Erythroblast (primary cell): ENCODE results near the gene KIR2DL4.
"Not testable (repeated sequence)": the region's sequence is repeated elsewhere in the genome, so short reads cannot be mapped to it uniquely, and the experiment has no call there.

Experiments used
- DNase-seq, 2 experiments: peaks; one replicate each; lab custom pipeline; 2025; lab: John Stamatoyannopoulos, UW
- GATA1 ChIP-seq: IDR thresholded peaks from 2 replicates; pipeline ENCODE4 v1.6.1; 2011; ENCODE audit warnings: low read depth, mild to moderate bottlenecking, control low read depth, low read length, moderate library complexity
- POLR2A ChIP-seq: IDR thresholded peaks from 2 replicates; pipeline ENCODE4 v1.6.1; 2011; ENCODE audit warnings: mild to moderate bottlenecking, low read length

The KIR2DL4 gene

DNA sequence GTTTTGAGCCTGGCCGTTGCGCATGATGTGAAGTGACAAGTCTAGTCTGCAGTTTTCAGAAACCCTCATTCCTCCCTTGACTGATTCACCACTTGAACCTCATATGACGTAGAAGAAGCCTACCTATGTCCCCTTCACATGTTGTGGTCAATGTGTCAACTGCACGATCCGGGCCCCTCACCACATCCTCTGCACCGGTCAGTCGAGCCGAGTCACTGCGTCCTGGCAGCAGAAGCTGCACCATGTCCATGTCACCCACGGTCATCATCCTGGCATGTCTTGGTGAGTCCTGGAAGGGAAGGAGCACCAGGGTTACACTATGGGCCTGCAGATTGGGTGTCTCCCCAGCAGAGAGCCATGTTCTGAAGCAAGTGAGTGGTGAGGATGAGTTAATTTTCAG lies at the start of gene KIR2DL4:
Gene KIR2DL4, plus strand, starts transcription at position 201 of the 400 bp plus-strand sequence. Its CDS starts 42 bp downstream, at position 243.
- TF ChIP-seq GATA1 (no peak), POLR2A (no peak)
- DNase-seq, result no peak

DNA sequence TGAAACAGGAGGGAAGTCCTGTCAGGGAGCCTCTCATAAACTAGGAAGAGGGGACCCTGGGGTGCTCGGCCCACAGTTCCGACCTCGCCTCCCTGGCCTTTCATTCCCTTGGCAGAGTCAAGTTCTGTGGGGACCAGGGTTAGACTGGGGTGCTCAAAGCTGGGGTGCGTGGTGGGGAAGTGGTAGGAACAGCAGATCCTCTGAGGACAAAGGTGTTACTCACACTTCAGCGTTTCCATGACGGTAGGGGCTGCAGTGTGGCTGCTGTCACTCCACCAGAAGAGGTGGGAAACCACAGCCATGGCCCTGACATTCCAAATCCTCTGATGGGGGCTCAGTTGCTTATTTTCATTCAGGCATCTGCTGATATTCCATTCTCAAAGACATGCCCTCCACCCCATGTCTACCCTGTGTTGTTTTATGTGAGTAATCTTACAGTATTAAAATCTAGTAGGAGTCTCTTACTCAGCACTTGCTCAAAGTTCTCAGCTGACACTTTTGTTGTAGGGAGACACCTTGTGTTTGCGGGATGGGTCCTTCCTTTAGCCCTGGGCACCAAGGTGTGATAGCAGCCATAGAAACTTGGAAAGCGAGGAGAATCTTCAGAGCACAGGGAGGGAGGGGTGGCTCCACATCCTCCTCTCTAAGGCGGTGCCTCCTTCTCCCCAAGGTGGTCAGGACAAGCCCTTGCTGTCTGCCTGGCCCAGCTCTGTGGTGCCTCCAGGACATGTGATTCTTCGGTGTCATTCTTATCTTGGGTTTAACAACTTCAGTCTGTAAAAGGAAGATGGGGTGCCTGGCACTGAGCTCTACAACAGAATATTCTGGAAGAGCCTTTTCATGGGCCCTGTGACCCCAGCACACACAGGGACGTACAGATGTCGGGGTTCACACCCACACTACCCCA lies 47.0 kb upstream of the KIR2DL4 start:
- not testable (repeated sequence) for DNase-seq

DNA sequence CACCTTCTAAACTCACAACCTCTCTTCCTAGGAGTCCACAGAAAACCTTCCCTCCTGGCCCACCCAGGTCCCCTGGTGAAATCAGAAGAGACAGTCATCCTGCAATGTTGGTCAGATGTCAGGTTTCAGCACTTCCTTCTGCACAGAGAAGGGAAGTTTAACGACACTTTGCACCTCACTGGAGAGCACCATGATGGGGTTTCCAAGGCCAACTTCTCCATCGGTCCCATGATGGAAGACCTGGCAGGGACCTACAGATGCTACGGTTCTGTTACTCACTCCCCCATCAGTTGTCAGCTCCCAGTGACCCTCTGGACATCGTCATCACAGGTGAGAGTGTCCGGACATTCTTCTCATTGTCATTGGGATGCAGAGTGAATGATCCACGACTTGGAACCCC lies 44.8 kb upstream of the KIR2DL4 start:
- DNase-seq, result not testable (repeated sequence)

DNA sequence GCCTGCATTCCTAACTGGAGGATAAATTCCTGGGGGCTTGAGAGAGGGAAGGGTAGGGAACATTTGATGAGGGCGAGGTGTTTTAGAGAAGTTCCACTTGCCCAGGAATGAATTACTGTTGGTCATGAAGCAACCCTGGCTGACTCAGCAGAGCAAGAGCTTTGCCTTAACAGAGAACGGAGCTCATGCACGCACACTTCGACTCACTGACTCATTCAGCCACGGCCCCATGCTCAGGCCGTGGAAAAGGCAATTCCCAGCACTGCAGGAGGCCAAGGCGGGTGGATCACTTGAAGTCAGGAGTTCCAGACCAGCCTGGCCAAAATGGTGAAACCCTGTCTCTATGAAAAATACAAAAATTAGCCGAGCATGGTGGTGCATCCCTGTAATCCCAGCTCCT lies 39.2 kb upstream of the KIR2DL4 start:
- DNase-seq, result not testable (repeated sequence)

DNA sequence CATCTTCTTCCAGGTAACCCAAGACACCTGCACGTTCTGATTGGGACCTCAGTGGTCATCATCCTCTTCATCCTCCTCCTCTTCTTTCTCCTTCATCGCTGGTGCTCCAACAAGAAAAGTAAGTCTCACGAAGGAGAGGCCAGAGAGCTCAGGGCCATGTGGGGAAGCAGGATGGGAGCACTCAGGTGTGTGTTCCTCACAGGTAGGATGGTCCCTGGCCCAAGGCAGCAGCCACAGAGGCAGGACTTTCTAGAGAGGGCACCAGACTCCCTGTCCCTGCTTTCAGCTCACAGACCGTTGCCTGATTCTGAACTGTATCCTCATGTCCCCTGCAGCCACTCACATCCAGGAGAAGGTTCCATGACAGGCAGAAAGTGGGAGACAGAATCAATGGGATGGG lies 36.9 kb upstream of the KIR2DL4 start:
- DNase-seq, result not testable (repeated sequence)

DNA sequence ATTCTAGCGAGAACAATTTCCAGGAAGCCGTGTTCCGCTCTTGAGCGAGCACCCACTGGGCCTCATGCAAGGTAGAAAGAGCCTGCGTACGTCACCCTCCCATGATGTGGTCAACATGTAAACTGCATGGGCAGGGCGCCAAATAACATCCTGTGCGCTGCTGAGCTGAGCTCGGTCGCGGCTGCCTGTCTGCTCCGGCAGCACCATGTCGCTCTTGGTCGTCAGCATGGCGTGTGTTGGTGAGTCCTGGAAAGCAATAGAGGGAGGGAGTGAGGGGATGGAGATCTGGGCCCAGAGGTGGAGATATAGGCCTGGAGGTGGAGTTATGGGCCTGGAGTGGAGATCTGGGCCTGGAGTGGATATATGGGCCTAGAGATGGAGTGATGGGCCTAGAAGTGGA lies 33.8 kb upstream of the KIR2DL4 start, which contains the start of gene KIR2DL1:
Gene KIR2DL1, plus strand, starts transcription at position 148 of the 400 bp plus-strand sequence. Its CDS starts 58 bp downstream, at position 206.
- not testable (repeated sequence) for DNase-seq

DNA sequence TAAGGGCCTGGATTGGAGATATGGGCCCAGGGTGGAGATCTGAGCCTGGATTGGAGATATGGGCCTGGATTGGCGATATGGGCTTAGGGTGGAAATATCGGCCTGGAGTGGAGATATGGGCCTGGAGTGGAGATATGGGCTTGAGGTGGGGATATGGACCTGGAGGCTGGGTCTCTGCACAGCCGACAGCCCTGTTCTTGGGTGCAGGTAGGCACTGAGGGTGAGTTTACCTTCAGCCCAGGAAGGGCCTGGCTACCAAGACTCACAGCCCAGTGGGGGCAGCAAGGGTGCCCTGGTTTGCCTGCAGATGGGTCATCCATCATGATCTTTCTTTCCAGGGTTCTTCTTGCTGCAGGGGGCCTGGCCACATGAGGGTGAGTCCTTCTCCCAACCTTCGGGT lies 32.9 kb upstream of the KIR2DL4 start:
- DNase-seq, result not testable (repeated sequence)

DNA sequence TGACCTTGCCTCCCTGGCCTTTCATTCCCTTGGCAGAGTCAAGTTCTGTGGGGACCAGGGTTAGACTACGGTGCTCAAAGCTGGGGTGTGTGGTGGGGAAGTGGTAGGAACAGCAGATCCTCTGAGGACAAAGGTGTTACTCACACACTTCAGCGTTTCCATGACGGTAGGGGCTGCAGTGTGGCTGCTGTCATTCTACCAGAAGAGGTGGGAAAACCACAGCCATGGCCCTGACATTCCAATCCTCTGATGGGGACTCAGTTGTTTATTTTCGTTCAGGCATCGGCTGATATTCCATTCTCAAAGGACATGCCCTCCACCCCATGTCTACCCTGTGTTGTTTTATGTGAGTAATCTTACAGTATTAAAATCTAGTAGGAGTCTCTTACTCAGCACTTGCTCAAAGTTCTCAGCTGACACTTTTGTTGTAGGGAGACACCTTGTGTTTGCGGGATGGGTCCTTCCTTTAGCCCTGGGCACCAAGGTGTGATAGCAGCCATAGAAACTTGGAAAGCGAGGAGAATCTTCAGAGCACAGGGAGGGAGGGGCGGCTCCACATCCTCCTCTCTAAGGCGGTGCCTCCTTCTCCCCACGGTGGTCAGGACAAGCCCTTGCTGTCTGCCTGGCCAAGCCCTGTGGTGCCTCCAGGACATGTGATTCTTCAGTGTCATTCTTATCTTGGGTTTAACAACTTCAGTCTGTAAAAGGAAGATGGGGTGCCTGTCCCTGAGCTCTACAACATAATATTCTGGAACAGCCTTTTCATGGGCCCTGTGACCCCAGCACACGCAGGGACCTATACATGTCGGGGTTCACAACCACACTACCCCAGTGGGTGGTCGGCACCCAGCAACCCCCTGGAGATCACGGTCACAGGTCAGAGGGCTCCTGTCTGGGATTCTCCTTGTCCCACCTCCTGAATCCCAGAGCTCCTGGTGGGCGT lies 32.1 kb upstream of the KIR2DL4 start:
- not testable (repeated sequence) for DNase-seq

DNA sequence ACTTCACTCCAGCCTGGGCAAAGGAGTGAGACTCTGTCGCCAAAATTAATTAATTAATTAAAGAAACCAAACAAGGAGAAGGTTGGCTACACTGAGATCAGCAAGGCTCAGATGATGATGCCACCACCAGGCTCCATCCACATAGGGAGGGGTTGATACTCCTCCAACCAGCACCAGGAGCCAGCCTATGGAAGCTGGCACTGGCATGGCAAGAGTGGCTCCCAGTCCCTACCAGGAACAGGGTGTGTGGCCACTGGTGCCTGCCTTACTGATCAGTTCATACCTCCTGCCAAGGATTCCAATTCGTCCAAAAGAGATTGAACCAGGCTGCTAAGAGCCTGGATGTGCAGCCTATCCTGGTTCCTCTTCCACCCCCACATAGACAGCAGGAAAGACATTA lies 30.7 kb upstream of the KIR2DL4 start:
- not testable (repeated sequence) for DNase-seq

DNA sequence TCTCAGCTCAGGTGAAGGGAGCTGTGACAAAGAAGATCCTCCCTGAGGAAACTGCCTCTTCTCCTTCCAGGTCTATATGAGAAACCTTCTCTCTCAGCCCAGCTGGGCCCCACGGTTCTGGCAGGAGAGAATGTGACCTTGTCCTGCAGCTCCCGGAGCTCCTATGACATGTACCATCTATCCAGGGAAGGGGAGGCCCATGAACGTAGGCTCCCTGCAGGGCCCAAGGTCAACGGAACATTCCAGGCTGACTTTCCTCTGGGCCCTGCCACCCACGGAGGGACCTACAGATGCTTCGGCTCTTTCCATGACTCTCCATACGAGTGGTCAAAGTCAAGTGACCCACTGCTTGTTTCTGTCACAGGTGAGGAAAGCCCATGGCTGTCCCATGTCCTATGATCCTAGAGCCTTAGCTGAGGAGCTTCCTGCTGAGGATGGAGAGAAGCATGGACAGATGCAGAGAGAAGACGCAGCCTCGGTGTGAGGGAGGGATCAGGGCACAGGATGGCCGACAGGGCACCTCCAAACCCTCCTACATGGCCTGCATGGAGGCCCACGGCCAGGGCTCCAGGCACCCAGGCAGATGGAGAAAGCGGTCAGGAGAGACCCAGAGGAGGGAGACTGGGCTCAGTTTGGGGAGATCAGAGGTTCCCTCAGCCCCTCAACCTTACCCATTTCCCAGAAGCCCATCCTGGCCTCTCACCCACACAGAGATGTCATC lies 28.2 kb upstream of the KIR2DL4 start:
- DNase-seq, result not testable (repeated sequence)

DNA sequence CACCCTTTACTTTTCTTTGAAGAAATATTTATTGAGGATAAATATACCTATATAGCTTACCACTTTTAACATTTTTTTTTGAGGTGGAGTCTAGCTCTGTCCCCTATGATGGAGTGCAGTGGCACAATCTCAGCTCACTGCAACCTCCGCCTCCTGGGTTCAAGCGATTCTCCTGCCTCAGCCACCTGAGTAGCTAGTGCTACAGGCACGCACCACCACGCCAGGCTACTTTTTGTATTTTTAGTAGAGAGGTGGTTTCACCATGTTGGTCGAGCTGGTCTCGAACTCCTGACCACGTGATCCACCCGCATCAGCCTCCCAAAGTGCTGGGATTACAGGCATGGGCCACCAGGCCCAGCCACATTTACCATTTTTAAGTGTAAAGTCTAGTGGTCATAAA lies 27.6 kb upstream of the KIR2DL4 start:
- DNase-seq, result not testable (repeated sequence)

DNA sequence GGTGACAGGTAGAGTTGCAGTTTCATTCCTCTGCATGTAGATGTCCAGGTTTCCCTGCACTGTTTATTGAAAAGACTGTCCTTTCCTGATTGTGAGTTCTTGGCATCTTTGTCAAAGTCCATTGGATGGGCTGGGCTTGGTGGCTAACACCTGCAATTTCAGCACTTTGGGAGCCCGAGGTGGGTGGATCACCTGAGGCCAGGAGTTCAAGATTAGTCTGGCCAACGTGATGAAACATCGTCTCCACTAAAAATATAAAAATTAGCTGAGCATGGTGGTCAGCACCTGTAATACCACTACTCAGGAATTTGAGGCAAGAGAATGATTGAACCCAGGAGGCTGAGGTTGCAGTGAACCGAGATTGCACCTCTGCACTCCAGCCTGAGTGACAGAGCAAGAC lies 25.6 kb upstream of the KIR2DL4 start:
- not testable (repeated sequence) for DNase-seq

DNA sequence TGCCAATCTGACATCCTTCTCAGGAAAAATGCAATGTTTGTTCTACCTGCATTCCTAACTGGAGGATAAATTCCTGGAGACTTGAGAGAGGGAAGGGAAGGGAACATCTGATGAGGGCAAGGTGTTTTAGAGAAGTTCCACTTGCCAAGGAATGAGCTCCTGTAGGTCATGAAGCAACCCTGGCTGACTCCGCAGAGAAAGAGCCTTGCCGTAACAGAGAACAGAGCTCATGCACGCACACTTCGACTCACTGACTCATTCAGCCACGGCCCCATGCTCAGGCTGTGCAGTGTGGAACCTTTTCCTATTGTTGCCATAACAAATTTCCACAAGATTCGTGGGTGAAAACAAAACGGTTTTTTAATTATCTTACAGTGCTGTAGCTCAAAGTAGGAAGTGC lies 24.5 kb upstream of the KIR2DL4 start:
- not testable (repeated sequence) for DNase-seq

DNA sequence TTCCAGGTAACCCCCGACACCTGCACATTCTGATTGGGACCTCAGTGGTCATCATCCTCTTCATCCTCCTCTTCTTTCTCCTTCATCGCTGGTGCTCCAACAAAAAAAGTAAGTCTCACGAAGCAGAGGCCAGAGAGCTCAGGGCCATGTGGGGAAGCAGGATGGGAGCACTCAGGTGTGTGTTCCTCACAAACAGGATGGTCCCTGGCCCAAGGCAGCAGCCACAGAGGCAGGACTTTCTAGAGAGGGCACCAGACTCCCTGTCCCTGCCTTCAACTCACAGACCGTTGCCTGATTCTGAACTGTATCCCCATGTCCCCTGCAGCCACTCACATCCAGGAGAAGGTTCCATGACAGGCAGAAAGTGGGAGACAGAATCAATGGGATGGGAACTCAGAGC lies 20.5 kb upstream of the KIR2DL4 start:
- DNase-seq, result not testable (repeated sequence)

DNA sequence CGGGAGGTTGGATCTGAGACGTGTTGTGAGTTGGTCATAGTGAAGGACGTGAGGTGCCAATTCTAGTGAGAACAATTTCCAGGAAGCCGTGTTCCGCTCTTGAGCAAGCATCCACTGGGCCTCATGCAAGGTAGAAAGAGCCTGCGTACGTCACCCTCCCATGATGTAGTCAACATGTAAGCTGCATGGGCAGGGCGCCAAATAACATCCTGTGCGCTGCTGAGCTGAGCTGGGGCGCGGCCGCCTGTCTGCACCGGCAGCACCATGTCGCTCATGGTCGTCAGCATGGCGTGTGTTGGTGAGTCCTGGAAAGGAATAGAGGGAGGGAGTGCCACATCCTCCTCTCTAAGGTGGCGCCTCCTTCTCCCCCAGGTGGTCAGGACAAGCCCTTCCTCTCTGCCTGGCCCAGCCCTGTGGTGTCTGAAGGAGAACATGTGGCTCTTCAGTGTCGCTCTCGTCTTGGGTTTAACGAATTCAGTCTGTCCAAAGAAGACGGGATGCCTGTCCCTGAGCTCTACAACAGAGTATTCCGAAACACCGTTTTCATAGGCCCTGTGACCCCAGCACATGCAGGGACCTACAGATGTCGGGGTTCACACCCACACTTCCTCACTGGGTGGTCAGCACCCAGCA lies 17.2 kb upstream of the KIR2DL4 start:
- DNase-seq, result not testable (repeated sequence)

DNA sequence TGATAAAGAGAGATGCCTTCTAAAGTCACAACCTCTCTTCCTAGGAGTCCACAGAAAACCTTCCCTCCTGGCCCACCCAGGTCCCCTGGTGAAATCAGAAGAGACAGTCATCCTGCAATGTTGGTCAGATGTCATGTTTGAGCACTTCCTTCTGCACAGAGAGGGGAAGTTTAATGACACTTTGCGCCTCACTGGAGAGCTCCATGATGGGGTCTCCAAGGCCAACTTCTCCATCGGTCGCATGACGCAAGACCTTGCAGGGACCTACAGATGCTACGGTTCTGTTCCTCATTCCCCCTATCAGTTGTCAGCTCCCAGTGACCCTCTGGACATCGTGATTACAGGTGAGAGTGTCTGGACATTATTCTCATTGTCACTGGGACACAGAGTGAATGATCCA lies 15.3 kb upstream of the KIR2DL4 start:
- not testable (repeated sequence) for DNase-seq
